AG09319 (cell line): Measurements from ENCODE around the gene RAPGEF6.

Source experiments
- DNase-seq: peaks from one replicate; pipeline ENCODE4 v3.0.0-alpha.2; 2010; ENCODE audit warnings: low read depth; ENCODE audit errors: extremely low read depth
- CTCF ChIP-seq: IDR thresholded peaks from 2 replicates; pipeline ENCODE4 v1.5.1; 2011; ENCODE audit warnings: low read depth, mild to moderate bottlenecking, inconsistent platforms, low read length, moderate library complexity

The RAPGEF6 gene

GRCh38 chr5:131530706-131531331, 104.2 kb downstream of the RAPGEF6 start:
- DNase-seq = no peak

GRCh38 chr5:131528682-131529081, 106.3 kb downstream of the RAPGEF6 start:
- TF ChIP-seq CTCF = no peak
- no peak for DNase-seq

More at GRCh38 chr5:131530706-131531331, 104.2 kb downstream of the RAPGEF6 start:
- no peak for TF ChIP-seq CTCF

- peak; percentile 22 for DNase-seq
- TF ChIP-seq CTCF = no peak
These were observed 109.2 kb downstream of the RAPGEF6 start for GRCh38 chr5:131525805-131526204.

- DNase-seq = no peak
- TF ChIP-seq CTCF = no peak
These were observed 110.6 kb downstream of the RAPGEF6 start for GRCh38 chr5:131524431-131524830.

GRCh38 chr5:131523500-131524185, 111.4 kb downstream of the RAPGEF6 start:
- no peak for DNase-seq
- TF ChIP-seq CTCF = no peak

- TF ChIP-seq CTCF = no peak
- DNase-seq = no peak
These were observed 113.8 kb downstream of the RAPGEF6 start for GRCh38 chr5:131521252-131521651.

- no peak for DNase-seq
- no peak for TF ChIP-seq CTCF
These were observed 119.7 kb downstream of the RAPGEF6 start for GRCh38 chr5:131515348-131515747.
